Right atrium auricular region (tissue), 2 donors: Measurements from ENCODE around the gene CEMIP. TPM values are rescaled to one million over a fixed set of nuclear protein-coding genes. Genes with fewer than 3 reads are reported as not detected.

Source experiments
- DNase-seq: peaks from one replicate; pipeline ENCODE4 v3.0.0-alpha.2; 2019; ENCODE audit warnings: low spot score
- H3K27ac ChIP-seq, 2 donors: fragments of 200-600 bp; sonication (generic); 1 replicate in 1 of 2; 2 replicates in 1 of 2; pipeline ENCODE4 v1.5.1; 2016 to 2019
- H3K27me3 ChIP-seq, 2 donors: fragments of 200-600 bp; sonication (generic); one replicate each; pipeline versions ENCODE4 v1.5.1 to v1.6.0; 2017 to 2019
- H3K36me3 ChIP-seq: fragments of 200-600 bp; sonication (generic); one replicate; pipeline ENCODE4 v1.5.1; 2016
- H3K4me1 ChIP-seq, 2 donors: fragments of 200-600 bp; sonication (generic); one replicate each; pipeline versions ENCODE4 v1.5.1 to v1.6.0; 2017 to 2019
- H3K4me3 ChIP-seq, 2 donors: fragments of 200-600 bp; sonication (generic); 1 replicate in 1 of 2; 2 replicates in 1 of 2; pipeline ENCODE4 v1.5.1; 2017 to 2019; ENCODE audit warnings: mild to moderate bottlenecking in 1 of 2, moderate library complexity in 1 of 2
- H3K9me3 ChIP-seq, 2 donors: fragments of 200-600 bp; sonication (generic); one replicate each; pipeline ENCODE4 v1.5.1; 2019
- total RNA-seq, 2 donors: library from RNA; depleted of rRNA; stranded (reverse); fragments of >200 nt; gene quantifications; one replicate each; pipeline ENCODE4 v1.1.0, GENCODE V29; 2016
- TF ChIP-seq, protein P1 (sequence below), 2 donors: fragments of 200-600 bp; sonication (generic); IDR thresholded peaks; one replicate each; pipeline ENCODE4 v1.5.1; 2019; ENCODE audit warnings: antibody characterized with exemption in 2 of 2

Gene CEMIP
- total RNA-seq, 2 donors from 2014 or later: 0.22 to 2.9 TPM

DNA sequence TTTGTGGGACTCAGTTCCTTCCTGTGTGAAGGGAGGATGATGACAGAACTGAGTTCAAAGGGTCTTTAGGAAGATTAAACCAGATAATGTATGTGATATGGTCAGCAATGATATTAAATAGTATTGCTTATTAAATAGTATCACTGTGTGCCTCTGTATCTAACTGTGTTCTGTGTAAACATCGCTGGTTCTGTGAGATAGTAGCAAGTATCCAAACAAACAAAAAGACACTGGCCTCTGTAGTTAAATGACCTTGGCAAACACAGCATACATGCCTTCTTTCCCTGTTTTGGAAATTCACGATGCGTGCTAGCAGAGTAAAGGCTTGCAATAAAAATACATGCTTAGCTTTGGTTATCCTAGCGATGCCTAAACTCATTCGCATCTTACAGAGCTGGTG is 134.4 kb downstream of the CEMIP start:
- Histone ChIP-seq H3K27ac (no peak overlapping the region), H3K4me3 (no peak overlapping the region), H3K36me3 (peaks cover 12% of the 10 kb centered on the region), H3K4me1 (no peaks in the 10 kb centered on the region), H3K9me3 (no peaks in the 10 kb centered on the region), H3K27me3 (no peaks in the 10 kb centered on the region)
- TF ChIP-seq, protein P1, sequence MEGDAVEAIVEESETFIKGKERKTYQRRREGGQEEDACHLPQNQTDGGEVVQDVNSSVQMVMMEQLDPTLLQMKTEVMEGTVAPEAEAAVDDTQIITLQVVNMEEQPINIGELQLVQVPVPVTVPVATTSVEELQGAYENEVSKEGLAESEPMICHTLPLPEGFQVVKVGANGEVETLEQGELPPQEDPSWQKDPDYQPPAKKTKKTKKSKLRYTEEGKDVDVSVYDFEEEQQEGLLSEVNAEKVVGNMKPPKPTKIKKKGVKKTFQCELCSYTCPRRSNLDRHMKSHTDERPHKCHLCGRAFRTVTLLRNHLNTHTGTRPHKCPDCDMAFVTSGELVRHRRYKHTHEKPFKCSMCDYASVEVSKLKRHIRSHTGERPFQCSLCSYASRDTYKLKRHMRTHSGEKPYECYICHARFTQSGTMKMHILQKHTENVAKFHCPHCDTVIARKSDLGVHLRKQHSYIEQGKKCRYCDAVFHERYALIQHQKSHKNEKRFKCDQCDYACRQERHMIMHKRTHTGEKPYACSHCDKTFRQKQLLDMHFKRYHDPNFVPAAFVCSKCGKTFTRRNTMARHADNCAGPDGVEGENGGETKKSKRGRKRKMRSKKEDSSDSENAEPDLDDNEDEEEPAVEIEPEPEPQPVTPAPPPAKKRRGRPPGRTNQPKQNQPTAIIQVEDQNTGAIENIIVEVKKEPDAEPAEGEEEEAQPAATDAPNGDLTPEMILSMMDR (IDR thresholded peaks at IDR 0.05): no peak
- no peak for DNase-seq

DNA sequence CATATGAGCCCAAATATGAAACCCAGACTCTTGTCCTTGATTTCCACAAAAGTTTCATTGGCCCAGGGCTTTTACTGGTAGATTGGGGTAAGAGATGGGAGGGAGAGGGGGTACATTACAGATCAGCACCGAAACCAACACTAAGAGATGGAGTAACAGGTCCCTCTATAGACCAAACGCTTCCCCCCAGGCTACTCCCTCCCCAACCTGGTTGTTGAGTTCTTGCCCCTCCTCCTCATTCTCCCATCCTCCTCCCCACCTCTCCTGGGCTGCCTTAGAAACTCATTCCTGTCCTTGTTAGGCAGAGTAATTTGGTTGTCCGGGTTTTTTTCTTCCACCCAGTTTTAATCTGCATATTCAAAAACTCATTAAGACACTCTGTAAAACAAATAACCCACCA is 136.3 kb downstream of the CEMIP start:
- Histone ChIP-seq H3K27ac (no peak overlapping the region), H3K4me3 (no peak overlapping the region), H3K27me3 (no peaks in the 10 kb centered on the region), H3K9me3 (no peaks in the 10 kb centered on the region), H3K4me1 (no peaks in the 10 kb centered on the region), H3K36me3 (peaks cover 2% of the 10 kb centered on the region)
- DNase-seq: no peak
- TF ChIP-seq, protein P1 (IDR thresholded peaks at IDR 0.05): no peak

DNA sequence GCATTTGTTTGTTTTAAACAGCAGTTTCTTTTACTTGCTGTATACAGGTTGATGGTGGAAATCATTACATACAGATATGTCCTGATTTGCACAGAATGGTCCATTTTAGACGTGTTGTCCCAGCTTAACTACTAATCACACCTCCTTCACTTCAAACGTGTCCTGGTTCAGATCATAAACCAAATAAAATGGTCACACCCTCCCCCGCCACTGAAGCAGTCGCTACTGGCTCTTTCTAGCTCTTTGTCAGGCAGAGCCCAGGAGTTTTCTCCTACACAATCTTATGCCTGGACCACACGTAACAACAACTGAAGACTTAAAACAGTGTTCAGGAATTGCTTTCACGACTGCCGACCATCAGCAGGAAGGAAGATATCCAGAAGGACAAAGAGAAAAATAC is 136.9 kb downstream of the CEMIP start:
- no peak for DNase-seq
- Histone ChIP-seq H3K27ac (no peak overlapping the region), H3K36me3 (no peaks in the 10 kb centered on the region), H3K9me3 (no peaks in the 10 kb centered on the region), H3K4me3 (no peak overlapping the region), H3K4me1 (no peaks in the 10 kb centered on the region), H3K27me3 (no peaks in the 10 kb centered on the region)
- TF ChIP-seq, protein P1 (IDR thresholded peaks at IDR 0.05): no peak

DNA sequence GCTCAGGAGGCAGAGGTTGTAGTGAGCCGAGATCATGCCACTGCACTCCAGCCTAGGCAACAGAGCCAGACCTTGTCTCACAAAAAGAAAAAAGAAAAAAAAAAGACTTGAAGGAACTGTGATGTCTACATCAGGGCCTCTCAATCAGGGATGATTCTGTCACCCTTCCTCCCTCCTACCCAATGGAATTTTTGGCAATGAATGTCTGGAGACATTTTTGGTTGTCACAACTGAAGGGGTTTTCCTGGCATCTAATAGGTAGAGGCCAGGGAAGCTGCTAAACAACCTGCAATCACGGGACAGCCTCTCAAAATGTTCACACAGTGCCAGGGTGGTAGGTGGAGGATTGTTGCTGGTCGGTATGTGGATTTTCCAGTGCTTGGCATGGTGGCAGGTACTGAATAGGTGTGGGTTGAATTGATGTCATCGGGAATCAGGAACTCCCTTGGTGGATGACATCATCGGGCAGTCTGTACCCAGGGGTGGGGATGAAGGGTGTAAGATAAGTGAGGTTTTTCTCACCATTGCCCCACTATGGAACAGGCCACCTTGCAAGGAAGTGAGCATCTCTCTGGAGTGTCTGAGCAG is 139.1 kb downstream of the CEMIP start:
- no peak for DNase-seq
- Histone ChIP-seq H3K27ac (no peak overlapping the region), H3K9me3 (no peaks in the 10 kb centered on the region), H3K4me3 (no peak overlapping the region), H3K27me3 (no peaks in the 10 kb centered on the region), H3K36me3 (no peaks in the 10 kb centered on the region), H3K4me1 (no peaks in the 10 kb centered on the region)
- TF ChIP-seq, protein P1 (IDR thresholded peaks at IDR 0.05): no peak

DNA sequence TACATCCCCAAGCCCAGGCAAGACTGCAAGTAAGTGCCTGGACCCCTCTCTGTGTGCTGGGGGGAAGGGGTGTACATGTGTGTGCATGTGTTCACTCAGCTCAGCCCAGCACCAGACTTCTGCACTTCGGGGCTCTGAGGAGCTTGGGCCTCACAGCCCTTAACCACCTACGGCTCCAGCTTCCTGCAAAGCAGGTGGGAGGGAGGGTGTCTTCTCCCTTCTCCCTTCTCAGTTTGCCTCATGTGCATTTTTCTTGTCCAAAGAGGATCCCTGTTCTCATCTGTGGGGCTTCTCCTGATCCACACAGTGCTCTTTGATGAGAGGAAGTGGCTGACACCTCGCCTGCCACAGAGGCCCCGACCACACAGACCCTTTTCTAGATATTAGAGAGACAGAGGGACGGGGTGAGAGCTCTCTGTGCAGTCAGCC is 141.1 kb downstream of the CEMIP start:
- no peak overlapping the region for H3K27ac ChIP-seq
- H3K9me3 ChIP-seq: no peaks in the 10 kb centered on the region
- TF ChIP-seq, protein P1 (IDR thresholded peaks at IDR 0.05): no peak
- DNase-seq: no peak
- H3K27me3 ChIP-seq: no peaks in the 10 kb centered on the region
- no peak overlapping the region for H3K4me3 ChIP-seq
- H3K36me3 ChIP-seq: no peaks in the 10 kb centered on the region
- no peaks in the 10 kb centered on the region for H3K4me1 ChIP-seq
